Natural killer cell (primary cell): ENCODE data around the gene KRT3. TPM values are rescaled to one million over a fixed set of nuclear protein-coding genes. Genes with fewer than 3 reads are reported as not detected.
"Not testable (repeated sequence)": the region's sequence is repeated elsewhere in the genome, so short reads cannot be mapped to it uniquely, and the experiment has no call there.

ENCODE experiments used
- ATAC-seq, 3 donors: fragments of 150-1000 bp in 2 of 3; fragments of 200-7000 bp in 1 of 3; cut with Tn5 transposase; 1 replicate in 1 of 3; 2 replicates in 2 of 3; pipeline ENCODE4 v1.10.0; 2021; ENCODE audit warnings: mild to moderate bottlenecking in 2 of 3, moderate library complexity in 2 of 3
- DNase-seq, 2 donors: peaks; one replicate each; pipeline versions ENCODE4 v3.0.0 to v3.0.0-alpha.2; 2013 to 2021; ENCODE audit warnings: mixed read lengths in 1 of 2
- H3K27ac ChIP-seq: one replicate; pipeline ENCODE4 v1.5.1; 2013; ENCODE audit warnings: mild to moderate bottlenecking, low read length
- H3K27me3 ChIP-seq: one replicate; pipeline ENCODE4 v1.6.1; 2013; ENCODE audit warnings: low read length; ENCODE audit not compliant: control insufficient read depth, insufficient read depth
- H3K36me3 ChIP-seq: one replicate; pipeline ENCODE4 v1.6.1; 2013; ENCODE audit warnings: low read length; ENCODE audit not compliant: control insufficient read depth, insufficient read depth
- H3K4me1 ChIP-seq: one replicate; pipeline ENCODE4 v1.6.1; 2013; ENCODE audit warnings: low read length; ENCODE audit not compliant: control insufficient read depth, insufficient read depth
- H3K4me3 ChIP-seq: one replicate; pipeline ENCODE4 v1.5.1; 2013; ENCODE audit warnings: low read length
- H3K9me3 ChIP-seq: one replicate; pipeline ENCODE4 v1.6.1; 2013; ENCODE audit warnings: low read length; ENCODE audit not compliant: control insufficient read depth, insufficient read depth
- H3K27ac Mint-ChIP-seq, 2 donors: one replicate each; pipeline ENCODE4 v1.8.0; 2022; ENCODE audit warnings: mild to moderate bottlenecking in 2 of 2, mixed read lengths in 2 of 2, moderate library complexity in 1 of 2
- H3K27me3 Mint-ChIP-seq, 2 donors: one replicate each; pipeline ENCODE4 v1.8.0; 2022; ENCODE audit warnings: low read depth in 2 of 2, mixed read lengths in 2 of 2
- H3K36me3 Mint-ChIP-seq: one replicate; pipeline ENCODE4 v1.8.0; 2022; ENCODE audit warnings: mixed read lengths
- H3K4me1 Mint-ChIP-seq, 2 donors: one replicate each; pipeline ENCODE4 v1.8.0; 2022; ENCODE audit warnings: mixed read lengths in 2 of 2
- H3K4me3 Mint-ChIP-seq: one replicate; pipeline ENCODE4 v1.8.0; 2022; ENCODE audit warnings: mild to moderate bottlenecking, moderate library complexity, mixed read lengths
- H3K9me3 Mint-ChIP-seq, 2 donors: one replicate each; pipeline ENCODE4 v1.8.0; 2022; ENCODE audit warnings: mixed read lengths in 2 of 2
- CTCF ChIP-seq: fragments of 200-600 bp; IDR thresholded peaks from one replicate; pipeline ENCODE4 v1.8.0; 2022; ENCODE audit warnings: antibody characterized with exemption
- WGBS: methylation state at CpG from one replicate; pipeline ENCODE4 v1.1.7; 2013; ENCODE audit warnings: missing lambda C conversion rate; ENCODE audit not compliant: insufficient coverage; 5-methylcytosine and 5-hydroxymethylcytosine counted together
- intact Hi-C: fragments of 100-400 bp; cut with micrococcal nuclease; formaldehyde crosslinking; loops from one replicate; pipeline ENCODE4 v1.14.2; 2022
- total RNA-seq, 4 donors: library from RNA; stranded (reverse); fragments of 120-200 nt in 1 of 4; gene quantifications; one replicate each; pipeline versions ENCODE4 v1.2.3 to v1.2.4, GENCODE V29; 2013 to 2022

The KRT3 gene
- total RNA-seq, 3 donors from 2014 or later (not counting 1 experiment from before 2014, with no cell fraction given): not detected

- Mint-ChIP-seq H3K9me3 (no peaks in the 10 kb centered on the region), H3K27me3 (peaks cover 9 to 29% of the 10 kb centered on the region in 2 donors), H3K36me3 (no peaks in the 10 kb centered on the region), H3K27ac (no peak overlapping the region), H3K4me3 (no peak overlapping the region), H3K4me1 (no peaks in the 10 kb centered on the region)
- intact Hi-C loops: no loop called here
- no peak overlapping the region for H3K27ac ChIP-seq
- H3K4me3 ChIP-seq: no peak overlapping the region
- no peak for TF ChIP-seq CTCF
- no peaks in the 10 kb centered on the region for H3K9me3 ChIP-seq
- ATAC-seq (no peak), DNase-seq (no peak)
- H3K4me1 ChIP-seq: no peaks in the 10 kb centered on the region
- 94% methylated on average over 2 of the region's 2 CpGs for WGBS
- no peaks in the 10 kb centered on the region for H3K36me3 ChIP-seq
- peaks cover 5% of the 10 kb centered on the region for H3K27me3 ChIP-seq
Measured at GRCh38 chr12:52752516-52752915, 43.4 kb downstream of the KRT3 start.

DNA sequence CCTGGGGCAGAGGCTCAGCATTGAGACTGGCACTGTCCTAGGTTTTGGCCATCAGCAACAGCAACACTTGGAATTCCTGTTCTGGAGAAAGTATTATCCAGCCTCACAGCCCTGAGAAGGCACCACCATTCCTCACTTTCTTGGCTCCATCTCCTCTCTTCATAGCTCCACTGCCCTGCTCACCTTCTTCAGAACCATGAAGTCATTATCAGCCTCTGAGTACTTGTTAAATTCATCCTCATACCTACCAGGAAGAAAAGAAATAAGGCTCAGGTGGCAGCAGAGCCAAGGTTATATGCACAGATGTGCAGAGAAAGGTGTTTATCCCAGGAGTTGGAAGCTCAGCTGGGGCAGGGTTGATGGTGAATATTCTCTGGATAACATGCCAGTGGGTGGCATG is 44.1 kb downstream of the KRT3 start:
- no peaks in the 10 kb centered on the region for H3K4me1 ChIP-seq
- intact Hi-C loops: no loop called here
- Mint-ChIP-seq H3K4me1 (no peaks in the 10 kb centered on the region), H3K27ac (no peak overlapping the region), H3K4me3 (no peak overlapping the region), H3K36me3 (no peaks in the 10 kb centered on the region), H3K9me3 (no peaks in the 10 kb centered on the region), H3K27me3 (peaks cover 9 to 29% of the 10 kb centered on the region in 2 donors)
- no peak overlapping the region for H3K27ac ChIP-seq
- no peaks in the 10 kb centered on the region for H3K36me3 ChIP-seq
- TF ChIP-seq CTCF: no peak
- DNase-seq (no peak), ATAC-seq (no peak)
- no peak overlapping the region for H3K4me3 ChIP-seq
- no peaks in the 10 kb centered on the region for H3K9me3 ChIP-seq
- H3K27me3 ChIP-seq: peaks cover 5% of the 10 kb centered on the region

DNA sequence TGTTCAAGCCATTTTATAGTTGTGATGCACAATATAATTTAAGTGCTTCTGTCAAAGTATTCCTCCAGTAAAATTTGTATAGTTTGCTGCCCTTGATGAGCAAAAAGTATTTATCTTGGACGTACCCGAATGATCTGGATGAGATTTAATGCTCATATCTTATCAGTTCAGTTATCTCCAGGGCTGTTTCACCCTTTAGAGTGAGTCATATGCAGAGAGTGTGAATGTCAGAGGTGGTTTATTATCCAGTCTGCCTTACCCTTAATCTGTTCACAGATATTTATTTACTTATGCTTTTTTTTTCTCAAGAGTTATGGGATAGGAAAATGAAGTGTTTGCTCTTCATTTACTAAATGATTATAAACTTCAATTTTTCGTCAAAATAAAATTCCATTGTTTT is 45.4 kb downstream of the KRT3 start:
- H3K27me3 Mint-ChIP-seq: peaks cover 9 to 34% of the 10 kb centered on the region in 2 donors
- H3K27ac ChIP-seq, ATAC-seq, intact Hi-C loops, H3K27me3 ChIP-seq, H3K4me3 ChIP-seq, H3K9me3 Mint-ChIP-seq, DNase-seq, H3K4me3 Mint-ChIP-seq, H3K27ac Mint-ChIP-seq, H3K9me3 ChIP-seq, H3K36me3 ChIP-seq, H3K36me3 Mint-ChIP-seq, H3K4me1 ChIP-seq, H3K4me1 Mint-ChIP-seq: not testable (repeated sequence)
- 69% methylated on average over 2 of the region's 3 CpGs for WGBS

GRCh38 chr12:52749827-52750226 is 46.1 kb downstream of the KRT3 start:
- intact Hi-C loops: no loop called here
- H3K4me1 Mint-ChIP-seq: no peaks in the 10 kb centered on the region

More at GRCh38 chr12:52749827-52750226, 46.1 kb downstream of the KRT3 start:
- no peaks in the 10 kb centered on the region for H3K4me1 ChIP-seq
- TF ChIP-seq CTCF: no peak
- H3K4me3 ChIP-seq: no peak overlapping the region
- H3K9me3 ChIP-seq: no peaks in the 10 kb centered on the region
- Mint-ChIP-seq H3K9me3 (no peaks in the 10 kb centered on the region), H3K27ac (no peak overlapping the region), H3K4me3 (no peak overlapping the region), H3K36me3 (no peaks in the 10 kb centered on the region), H3K27me3 (peaks cover 13 to 34% of the 10 kb centered on the region in 2 donors)
- no peak overlapping the region for H3K27ac ChIP-seq
- ATAC-seq (no peak), DNase-seq (no peak)
- H3K27me3 ChIP-seq: peaks cover 1% of the 10 kb centered on the region
- H3K36me3 ChIP-seq: no peaks in the 10 kb centered on the region
- WGBS: 90% methylated on average over 2 of the region's 3 CpGs
